Embryonic facial prominence (tissue), 1 donor: Measurements from ENCODE around the gene TCF12.

ENCODE experiments used
- DNase-seq: peaks from one replicate; pipeline ENCODE4 v3.0.0-alpha.2; 2016; ENCODE audit errors: extremely low spot score

Gene TCF12

DNA sequence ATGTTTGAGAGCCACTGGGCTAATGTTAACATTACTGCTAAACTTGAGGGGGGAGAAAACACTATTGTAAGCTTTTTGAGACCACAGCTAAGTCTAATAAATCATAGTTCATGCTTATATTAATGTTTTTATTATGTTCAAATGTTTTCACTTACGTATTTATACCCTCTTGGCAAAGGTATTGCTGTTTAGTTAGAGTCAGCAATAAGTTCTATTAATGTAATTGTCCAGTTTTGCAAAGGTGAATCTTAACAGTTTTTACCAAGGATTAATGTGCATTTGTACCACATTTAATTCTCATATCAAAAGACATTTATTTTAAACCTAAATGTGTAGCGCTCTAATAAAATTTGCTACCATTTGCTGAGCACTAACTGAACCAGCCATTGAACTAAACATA lies 251.2 kb downstream of the TCF12 start:
- no peak for DNase-seq

GRCh38 chr15:57171426-57171825 lies 253.0 kb downstream of the TCF12 start:
- no peak for DNase-seq

DNA sequence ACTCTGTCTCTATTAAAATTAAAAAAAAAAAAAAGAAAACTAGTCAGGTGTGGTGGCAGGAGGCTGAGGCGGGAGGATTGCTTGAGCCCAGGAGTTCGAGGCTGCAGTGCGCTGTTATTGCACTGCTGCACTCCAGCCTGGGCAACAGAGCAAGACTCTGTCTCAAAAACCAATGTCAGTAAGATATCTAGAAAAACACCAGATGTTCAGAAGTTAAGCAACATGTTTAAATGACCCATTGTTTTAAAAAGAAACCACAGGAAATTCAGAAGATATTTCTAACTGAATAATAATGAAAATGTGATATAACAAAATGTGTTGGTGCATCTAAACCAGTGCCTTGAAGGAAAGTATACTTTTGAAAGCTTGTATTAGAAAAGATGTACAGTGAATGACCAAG lies 254.5 kb downstream of the TCF12 start:
- DNase-seq: no peak

- no peak for DNase-seq
Observed at GRCh38 chr15:57183041-57183440, 264.6 kb downstream of the TCF12 start.

- no peak for DNase-seq
Observed at GRCh38 chr15:57183614-57184344, 265.3 kb downstream of the TCF12 start.

DNA sequence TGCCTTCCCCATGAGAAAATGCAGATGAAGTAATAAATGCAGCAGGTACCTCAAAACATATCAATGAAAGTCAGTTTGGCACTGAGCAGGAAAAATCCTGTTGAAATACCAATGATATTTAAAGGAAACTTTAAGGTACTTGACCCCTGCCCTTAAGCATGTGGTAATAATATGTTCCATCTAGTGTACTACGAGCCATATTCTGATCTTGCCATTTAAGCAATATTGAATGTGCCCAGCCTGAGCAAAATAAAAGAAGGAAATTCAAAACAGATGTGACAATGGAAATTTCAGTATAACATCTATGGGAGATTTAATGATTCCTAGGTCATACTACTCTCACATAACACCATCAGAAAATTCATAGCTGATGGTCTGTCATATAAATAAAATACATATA lies 266.1 kb downstream of the TCF12 start:
- no peak for DNase-seq

DNA sequence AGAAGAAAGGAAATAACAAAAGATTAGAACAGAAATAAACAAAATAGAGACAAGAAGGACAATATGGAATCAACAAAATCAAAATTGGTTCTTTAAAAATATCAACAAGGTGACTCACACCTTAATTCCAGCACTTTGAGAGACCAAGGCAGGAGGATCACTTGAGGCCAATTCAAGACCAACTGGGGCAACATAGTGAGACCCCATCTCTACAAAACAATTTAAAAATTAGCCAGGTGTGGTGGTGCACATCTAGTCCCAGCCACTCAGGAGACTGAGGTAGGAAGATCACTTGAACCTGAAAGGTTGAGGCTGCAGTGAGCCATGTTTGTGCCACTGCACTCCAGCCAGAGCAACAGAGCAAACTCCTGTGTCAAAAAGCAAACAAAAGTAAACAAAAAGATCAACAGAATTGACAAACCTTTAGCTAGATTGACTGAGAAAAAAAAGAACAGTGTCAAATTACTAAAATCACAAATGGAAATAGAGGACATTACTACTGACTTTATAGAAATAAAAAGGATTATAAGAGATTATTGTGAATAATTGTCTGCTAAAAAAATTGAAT lies 267.1 kb downstream of the TCF12 start:
- no peak for DNase-seq

DNA sequence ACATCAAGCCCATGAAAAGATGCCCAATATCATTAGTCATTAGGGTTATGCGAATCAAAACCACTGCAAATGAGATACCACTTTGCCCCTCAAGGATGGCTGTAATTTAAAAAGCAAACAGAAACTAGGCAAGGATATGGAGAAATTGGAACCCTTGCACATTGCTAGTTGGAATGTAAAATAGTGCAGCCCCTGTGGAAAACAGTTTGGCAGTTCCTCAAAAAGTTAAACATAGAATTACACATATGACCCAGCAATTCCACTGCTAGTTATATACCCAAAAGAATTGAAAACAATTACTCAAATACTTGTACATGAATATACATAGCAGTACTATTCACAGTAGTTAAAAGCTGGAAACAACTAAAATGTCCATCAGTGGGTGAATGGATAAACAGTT lies 271.0 kb downstream of the TCF12 start:
- no peak for DNase-seq

DNA sequence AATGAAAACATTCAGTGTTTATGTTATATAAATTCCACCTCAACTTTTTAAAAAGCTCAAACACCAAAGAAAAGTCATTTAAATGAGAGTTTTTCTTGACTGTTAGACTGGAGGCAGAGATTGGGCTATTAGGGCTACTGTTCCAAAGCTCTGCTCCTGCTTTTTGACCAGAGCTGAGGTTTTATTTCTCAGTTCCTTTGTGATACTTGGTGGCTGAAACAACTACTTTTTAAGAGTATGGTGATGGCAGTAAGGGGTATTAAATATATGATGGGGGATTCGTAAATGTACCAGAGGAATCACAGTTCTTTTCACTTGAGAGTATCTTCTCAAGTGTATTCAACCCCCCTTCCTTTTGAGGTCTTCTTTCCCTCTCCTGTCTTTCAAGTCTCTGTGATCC lies 271.8 kb downstream of the TCF12 start:
- no peak for DNase-seq

DNA sequence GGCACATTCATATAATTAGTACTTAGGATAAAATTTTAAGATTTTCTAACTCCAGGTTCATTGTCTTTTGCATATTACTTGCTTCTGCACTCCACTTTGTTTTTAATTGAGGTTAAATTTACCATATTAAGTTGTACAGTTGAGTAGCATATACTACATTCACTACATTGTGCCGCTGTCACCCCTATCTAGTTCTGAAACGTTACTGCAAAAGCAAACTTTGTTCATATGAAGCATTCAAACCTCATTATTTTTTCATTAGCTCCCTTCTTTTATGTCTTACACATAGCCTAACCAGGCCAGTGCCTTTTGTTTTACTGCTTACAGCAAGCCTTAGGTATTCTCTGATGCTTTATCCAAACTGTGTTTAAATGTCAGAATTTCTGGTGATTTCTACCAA lies 274.7 kb downstream of the TCF12 start:
- DNase-seq: no peak

GRCh38 chr15:57195326-57195725 lies 276.9 kb downstream of the TCF12 start:
- DNase-seq: no peak

- DNase-seq: no peak
Observed at GRCh38 chr15:57196865-57197264, 278.4 kb downstream of the TCF12 start.

DNA sequence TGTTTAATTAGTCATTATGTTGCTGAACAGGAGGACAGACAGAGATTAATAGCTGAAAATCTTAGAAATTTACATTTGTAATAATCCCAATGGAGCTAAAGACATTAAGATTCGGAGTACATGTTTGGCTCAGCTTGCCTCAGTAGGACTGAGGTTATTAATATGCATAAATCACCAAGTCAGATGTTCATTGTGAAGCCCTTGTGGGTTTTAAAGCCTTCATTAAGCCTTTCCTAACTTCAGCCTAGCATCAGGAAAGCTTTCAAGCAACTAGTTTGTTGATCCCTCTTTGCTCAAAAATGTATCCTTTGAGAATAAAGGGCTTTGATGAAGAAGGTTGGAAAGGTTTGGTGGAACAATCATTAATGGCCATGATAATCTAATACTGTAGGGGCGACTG lies 279.7 kb downstream of the TCF12 start:
- DNase-seq: no peak

- DNase-seq: no peak
Observed at GRCh38 chr15:57198654-57199291, 280.3 kb downstream of the TCF12 start.

GRCh38 chr15:57201578-57201977 lies 283.1 kb downstream of the TCF12 start:
- DNase-seq: no peak

DNA sequence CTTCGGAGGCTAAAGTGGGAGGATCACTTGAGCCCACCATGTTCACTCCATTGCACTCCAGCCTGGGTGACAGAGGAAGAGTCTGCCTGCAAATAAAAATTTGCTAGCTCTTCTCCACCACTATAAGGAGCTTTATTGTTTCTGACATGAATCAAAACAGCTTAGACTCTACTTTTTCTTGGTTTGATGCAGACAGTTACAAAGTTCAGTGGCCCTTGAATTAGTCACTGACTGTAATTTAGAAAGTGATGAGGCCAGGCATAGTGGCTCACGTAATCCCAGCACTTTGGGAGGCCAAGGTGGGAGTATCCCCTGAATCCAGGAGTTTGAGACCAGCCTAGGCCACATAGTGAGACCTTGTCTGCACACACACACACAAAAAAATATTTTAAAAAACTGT lies 285.5 kb downstream of the TCF12 start:
- DNase-seq: no peak

DNA sequence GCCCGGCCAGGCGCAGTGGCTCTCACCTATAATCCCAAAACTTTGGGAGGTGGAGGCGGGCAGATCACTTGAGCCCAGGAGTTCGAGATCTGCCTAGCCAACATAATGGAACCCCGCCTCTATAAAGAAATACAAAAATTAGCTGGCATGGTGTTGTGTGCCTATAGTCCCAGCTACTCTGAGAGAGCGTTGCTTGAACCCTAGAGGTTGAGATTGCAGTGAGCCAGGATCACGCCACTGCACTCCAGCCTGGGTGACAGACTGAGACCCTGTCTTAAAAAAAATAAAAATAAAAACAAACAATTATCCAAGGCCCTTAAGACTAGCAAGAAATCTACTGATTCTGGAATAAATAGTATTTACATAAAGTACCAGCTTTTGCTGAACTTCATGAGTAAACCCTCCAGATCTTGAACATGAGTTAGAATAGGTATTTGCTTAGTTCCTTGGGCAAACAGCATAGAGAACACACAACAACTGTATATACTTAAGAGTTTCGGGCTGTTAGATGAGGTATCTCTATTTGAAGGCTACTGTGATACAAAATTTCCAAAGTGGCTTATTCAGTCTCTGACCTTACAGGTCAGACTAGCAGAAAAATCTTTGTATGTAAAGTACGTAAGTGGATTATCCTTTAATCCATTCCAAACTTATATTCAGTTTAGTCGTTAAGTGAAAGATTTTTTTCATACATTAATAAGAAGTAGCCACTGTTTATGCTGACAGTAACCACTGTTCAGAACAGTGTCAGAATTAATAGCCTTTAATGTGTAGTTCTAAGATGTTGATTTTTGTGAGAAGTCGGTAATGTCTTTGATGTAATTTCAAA lies 286.8 kb downstream of the TCF12 start:
- DNase-seq: no peak

DNA sequence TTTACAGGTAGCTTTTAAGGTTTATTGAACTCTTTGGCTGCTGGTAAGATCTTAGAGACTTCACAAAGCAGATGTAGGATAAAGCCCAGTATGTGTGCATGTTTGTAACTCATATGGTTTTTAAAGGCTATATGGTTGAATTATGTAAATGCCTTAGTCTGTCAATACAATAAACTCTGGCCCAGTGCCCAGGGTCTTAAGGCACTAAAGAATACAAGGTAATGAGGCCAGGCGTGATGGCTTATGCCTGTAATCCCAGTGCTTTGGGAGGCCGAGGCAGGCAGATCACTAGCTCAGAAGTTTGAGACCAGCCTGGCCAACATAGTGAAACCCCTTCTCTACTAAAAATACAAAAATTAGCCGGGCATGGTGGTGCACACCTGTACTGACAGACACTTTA lies 287.6 kb downstream of the TCF12 start:
- DNase-seq: no peak

DNA sequence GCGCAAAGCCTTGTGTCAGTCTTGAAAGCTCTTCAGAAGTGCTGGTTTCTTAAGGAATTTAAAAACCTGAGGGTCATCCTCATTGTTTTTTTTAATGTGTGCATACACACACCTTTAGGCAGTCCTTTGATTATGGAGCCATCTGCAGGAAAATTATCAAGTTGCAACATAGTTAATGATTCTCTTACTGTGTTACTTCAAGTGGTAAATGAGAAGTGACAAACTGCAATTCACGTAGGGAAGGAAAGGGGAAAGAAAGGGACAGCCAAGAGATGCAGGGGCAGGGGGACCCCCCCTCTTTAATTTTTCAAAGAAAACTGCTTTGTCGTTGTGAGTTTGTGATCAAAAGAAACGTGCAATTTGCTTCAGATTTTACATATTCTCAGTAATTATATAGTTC lies 295.4 kb downstream of the TCF12 start:
- no peak for DNase-seq

DNA sequence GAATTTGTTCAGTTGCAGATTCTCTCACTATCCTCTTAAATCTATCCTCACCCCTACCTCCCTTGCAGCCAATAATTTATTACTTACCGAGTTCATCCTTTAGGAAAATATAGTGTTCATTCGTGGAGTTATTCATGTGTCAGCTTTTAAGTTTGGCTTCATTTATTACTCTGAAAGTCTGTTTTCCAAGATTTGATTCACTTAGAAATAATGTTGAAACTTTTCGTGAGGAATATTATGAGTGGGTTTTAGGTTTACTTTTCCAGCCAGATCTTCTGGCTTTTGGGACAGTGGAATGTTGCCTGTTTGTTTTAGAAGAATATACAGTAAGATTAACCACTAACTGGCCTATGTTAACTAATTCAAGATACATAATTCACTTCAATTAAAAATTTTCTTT lies 296.9 kb downstream of the TCF12 start:
- no peak for DNase-seq

- no peak for DNase-seq
Observed at GRCh38 chr15:57215881-57216280, 297.4 kb downstream of the TCF12 start.

DNA sequence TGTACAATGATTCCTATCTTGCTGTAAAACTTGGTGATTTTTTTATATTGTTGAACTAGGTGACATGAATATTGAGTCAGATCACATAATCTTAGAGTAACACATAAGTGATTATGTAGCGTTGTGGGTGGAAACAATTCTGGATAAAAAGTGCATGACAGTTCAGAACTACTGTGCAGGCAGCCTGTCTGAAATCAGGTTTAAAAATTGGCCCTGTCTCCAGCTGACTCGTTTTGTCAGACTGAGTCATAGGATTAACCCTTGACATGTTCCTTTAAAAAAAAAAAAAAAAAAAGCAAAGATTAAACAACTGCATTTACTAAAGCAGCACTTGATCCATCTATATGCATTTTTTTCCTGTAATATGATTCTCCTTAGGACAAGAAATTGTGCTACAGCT lies 297.8 kb downstream of the TCF12 start:
- no peak for DNase-seq
